Activated T-cell treated with anti-CD3 and anti-CD28 coated beads, Interleukin-2, amount 50 U/mL, for 1 hour (primary cell): ENCODE results near the gene ANKRD7.
"Not testable (repeated sequence)": the region's sequence is repeated elsewhere in the genome, so short reads cannot be mapped to it uniquely, and the experiment has no call there.

Experiments used
- DNase-seq: peaks from one replicate; pipeline ENCODE4 v3.0.0-alpha.2; 2020

ANKRD7 gene

DNA sequence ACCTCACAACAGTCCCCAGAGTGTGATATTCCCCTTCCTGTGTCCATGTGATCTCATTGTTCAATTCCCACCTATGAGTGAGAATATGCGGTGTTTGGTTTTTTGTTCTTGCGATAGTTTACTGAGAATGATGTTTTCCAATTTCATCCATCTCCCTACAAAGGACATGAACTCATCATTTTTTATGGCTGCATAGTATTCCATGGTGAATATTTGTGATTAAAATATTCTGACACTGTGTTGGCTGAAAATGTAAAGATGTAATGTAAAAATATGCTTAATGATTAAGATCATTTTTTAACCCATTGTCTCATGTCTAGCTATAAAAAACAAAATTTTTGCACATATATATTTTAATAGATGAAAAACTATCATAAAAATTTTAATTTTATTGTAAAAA is 15.8 kb downstream of the ANKRD7 start:
- DNase-seq: not testable (repeated sequence)

DNA sequence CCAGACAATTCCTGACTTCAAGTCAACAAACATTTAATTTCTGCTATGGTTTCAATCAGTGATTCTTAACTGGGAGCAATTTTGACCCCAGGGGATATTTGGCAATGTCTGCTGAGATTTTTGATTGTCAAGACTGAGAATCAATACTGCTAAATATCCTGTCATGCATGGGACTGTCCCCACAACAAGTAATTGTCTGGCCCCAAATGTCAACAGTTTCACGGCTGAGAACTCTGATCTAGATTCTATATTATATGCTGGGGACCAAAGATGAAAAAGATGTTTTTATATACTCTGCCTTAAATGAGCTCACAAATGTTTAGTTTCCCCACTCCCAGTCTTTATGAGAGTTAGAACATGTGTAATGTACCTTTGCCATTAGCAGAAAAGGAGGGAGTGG is 19.2 kb downstream of the ANKRD7 start:
- no peak for DNase-seq

DNA sequence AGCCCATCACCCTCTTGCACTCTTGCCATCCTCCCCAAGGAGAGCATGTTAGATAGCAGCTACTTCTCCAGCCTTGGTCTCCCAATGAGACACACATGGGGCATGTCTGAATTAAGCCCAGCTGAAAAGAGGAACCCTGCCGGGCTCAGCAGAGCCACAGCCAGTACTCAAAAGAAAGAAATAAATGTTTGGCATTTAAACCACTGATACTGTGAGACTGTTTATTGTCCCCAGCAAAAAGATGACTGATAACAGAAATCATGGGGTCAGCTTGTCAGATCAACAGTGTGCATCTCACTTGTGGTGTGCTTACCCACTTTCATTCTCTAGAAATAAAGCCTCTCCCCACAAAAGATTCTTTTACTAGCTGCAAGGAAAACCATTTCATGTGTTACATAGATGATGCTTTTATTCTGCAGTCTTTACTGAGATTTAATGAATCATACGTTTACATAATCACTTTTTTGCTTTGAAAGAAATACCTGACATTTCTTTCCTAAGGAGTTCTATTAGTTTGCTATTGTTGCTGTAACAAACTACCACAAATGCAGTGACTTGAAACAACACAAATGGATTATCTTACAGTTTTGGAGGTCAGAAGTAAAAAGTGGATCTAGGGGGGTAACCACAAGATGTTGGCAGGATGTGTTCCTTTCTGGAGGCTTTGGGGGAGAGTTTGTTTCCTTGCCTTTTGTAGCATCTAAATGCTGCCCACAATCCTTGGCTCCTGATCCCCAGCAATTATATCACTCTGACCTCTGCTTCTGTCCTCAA is 20.9 kb downstream of the ANKRD7 start:
- DNase-seq: no peak

DNA sequence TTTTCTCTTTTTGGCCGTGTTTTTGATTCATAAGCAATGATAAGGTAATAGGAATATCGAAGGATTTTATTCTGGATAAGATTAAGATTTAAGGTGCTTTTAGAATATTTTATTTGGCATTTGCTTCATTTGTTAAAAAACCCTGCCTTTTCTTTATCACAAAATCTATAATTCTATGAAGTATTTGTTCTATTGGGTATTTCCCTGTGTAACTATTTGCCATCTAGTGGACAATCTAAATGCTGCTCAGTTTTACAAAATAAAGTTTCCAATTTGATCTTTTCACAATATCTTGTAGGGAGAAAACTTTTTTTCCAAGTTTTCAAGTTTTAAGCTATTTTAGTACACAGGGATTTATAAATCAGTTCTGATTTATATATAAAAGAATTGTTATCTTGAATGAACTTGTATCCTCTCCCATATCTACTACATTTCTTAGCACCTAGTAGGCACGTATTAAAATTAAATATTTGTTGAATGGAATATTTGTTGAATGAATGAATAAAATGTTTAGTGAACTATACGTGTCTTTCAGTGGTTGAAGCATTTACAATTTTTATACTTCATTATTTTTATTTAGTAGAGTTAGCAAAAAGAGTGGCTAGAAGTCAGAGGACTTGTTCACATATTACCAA is 26.5 kb downstream of the ANKRD7 start:
- DNase-seq: no peak

DNA sequence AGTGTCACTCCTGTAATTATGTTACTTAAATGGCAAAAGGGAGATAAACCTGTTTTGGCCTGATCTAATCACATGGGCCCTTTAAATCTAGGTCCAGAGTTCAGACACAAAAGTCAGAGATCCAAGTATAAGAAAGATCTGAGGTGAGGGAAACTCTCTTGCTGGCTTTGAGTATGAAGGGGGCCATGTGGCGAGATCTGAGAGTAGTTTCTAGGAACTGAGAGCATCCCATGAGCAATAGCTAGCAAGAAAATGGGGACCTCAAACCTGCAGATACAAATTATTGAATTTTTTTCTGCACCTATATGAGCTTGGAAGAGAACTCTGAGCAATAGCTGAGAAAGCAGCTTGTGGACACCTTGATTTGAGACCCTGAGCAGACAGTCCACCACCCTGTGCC is 27.6 kb downstream of the ANKRD7 start:
- DNase-seq: no peak

DNA sequence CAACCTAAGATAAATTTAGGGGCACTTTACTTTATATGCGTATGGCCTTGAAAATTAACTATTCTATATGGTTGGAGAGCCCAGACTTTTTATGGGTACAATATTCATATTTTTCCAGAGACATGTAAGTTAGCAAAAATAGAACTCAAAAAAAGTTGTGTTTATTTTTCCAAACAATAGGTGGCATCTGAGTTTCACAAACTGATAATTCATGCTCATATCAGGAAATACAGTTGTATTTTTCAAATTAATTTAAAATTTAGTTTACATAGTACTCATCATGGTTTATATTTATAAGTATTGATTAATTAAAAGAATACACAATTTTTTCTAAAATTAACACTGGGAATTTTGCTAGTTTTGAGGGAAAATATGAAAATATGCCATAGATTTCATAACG is 34.6 kb downstream of the ANKRD7 start:
- DNase-seq: no peak

DNA sequence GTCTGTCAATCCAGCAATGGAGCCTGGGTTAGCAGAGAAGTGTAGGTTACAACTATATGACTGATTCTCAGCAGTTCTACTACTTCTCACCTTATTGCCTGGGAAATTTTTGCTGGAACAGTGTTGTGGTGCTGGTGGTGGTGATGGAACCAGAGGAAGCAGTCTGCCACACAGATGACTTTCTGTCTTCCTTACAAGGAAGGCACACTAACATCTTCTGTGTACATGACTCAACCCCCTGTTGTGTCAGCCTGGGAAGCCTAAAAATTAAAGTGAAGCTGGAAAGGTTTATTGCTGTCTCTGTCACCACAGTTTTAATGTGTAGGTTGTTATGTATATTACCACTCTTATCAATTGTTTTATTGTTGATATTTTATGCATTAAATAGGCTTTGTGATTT is 40.3 kb downstream of the ANKRD7 start:
- DNase-seq: no peak

DNA sequence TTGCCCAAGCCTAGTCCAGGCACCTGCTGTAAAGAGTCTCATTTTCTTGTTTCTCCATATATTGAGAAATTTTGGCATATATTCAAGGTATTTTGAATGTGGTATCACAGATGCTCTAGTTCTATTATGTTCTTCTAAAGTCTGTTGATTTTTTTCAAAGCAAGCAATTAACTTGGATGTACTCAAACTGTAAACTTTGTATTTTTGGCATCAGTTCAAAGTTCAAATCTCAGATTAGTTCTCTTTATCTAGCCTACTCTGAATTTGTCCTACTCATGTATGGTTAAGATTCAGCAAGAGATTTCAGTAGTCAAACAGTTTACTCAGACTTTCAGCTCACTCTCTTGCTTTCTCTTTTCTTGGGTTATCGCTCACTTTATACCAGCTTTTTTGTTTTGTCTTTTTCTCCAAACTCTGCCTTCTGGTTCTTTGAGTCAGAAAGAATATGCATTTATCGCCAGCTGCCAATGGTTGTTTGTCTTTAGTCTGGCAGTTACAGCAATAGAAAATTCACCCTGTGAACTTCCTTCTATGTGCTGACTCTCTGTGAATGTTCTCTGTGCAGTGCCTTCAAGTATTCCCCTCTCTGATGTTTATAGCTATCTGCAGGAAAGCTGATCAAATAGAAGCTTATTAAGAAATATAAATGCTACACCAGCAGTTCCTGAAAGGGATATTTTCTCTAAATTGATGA is 56.0 kb downstream of the ANKRD7 start:
- DNase-seq: no peak

DNA sequence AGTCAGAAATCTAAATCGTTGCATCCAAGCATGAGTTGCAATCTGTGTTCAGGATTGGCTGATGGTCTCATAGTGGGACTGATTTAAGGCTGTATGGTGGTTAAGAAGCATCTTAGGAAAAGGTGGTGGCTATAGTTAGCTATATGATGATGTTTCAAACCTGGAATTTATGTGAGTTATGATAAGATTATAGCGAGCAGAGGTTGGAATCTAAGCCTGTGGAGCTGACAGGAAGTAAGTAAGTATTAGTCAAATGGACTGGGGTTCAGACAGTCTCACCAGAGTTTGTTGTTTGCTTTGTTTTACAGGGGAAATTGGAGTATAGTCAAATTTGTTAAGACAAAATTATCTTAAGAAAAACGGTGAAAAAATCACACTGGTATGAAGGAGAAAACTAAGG is 56.7 kb downstream of the ANKRD7 start:
- no peak for DNase-seq

DNA sequence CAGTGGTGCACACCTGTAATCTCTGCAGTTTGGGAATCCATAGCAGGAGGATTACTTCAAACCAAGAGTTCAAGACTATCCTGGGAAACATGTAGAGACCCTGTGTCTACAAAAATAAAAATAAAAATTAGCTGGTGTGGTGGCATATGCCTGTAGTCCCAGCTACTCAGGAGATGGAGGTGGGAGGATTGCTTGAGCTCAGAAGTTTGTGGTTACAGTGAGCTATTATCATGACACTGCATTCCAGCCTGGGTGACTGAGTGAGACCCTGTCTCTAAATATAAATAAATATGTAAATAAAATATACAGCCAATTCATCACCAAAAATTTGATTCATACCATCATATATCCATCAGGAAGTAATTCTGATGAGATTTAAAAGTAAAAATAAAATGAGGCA is 60.9 kb downstream of the ANKRD7 start:
- no peak for DNase-seq

DNA sequence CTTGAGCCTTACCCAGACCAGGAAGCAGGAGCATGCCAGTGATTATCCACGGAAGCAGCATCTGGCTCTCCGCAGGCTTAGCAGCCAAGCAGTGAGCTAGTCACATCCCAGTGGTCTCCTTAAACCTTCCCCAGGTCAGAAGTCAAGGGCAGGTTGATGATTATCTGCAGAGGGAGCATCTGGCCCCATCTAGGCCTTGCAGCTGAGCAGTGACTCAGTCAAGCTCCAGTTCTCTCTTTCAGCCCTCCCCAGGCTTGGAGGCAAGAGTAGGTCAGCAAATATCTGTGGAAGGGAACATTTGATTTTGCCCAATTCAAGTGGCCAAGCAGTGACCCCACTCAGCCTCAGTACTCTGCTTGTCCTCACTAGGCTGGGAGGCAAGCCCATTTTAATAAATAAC is 61.6 kb downstream of the ANKRD7 start:
- no peak for DNase-seq

DNA sequence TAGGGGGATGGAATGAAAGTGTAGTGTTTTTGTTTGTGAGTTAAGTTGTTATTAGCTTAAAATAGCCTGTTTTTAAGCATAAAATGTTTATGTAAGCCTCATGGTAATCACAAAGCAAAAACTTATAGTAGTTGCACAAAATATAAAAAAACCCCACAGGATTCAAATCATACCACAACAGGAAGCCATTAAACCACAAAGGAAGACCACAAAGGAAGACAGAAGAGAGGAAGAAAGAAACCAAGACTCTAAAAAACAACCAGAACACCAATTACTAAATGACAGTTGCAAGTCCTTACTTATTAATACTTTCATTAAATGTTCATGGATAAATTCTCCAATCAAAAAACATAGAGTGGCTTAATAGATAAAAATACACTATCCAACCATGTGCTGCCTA is 63.6 kb downstream of the ANKRD7 start:
- no peak for DNase-seq

DNA sequence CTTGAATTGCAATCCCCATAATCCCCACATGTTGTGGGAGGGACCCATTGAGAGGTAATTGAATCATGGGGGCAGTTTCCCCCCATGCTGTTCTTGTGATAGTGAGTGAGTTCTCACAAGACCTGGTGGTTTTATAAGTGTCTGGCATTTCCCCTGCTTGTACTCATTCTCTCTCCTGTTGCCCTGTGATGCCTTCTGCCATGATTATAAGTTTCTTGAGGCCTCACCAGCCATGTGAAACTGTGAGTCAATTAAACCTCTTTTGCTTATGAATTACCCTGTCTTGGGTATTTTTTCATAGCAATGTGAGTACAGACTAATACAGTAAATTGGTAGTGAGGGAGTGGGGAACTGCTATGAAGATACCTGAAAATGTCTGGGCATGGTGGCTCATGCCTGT is 65.0 kb downstream of the ANKRD7 start:
- DNase-seq: no peak
